ENCODE results near the gene PLPP3.

PLPP3 gene

GRCh38 chr1:56543783-56544612, 35.4 kb downstream of the PLPP3 start:
- no CpG with 5 or more reads among the region's 2 CpGs for WGBS (ENCODE audit: extremely low coverage, insufficient coverage, low lambda C conversion rate)
- no peak overlapping the region for H3K4ac ChIP-seq (ENCODE audit: low read depth, low read length)
- no peak overlapping the region for H2BK5ac ChIP-seq (ENCODE audit: low read length)
- H3K27me3 ChIP-seq (ENCODE audit: insufficient read depth, low read length, poor library complexity), result no peaks in the 10 kb centered on the region
- H3K4me1 ChIP-seq (ENCODE audit: control insufficient read depth, low read depth, low read length), result peaks cover 4% of the 10 kb centered on the region
- H3K27ac ChIP-seq (ENCODE audit: low read depth, low read length), result no peak overlapping the region
- H4K5ac ChIP-seq (ENCODE audit: low read length), result no peak overlapping the region
- H2AK5ac ChIP-seq (ENCODE audit: low read length), result no peak overlapping the region
- H3K36me3 ChIP-seq (ENCODE audit: control insufficient read depth, insufficient read depth, low read length), result no peaks in the 10 kb centered on the region
- H3K79me1 ChIP-seq (ENCODE audit: low read length), result peaks cover 9% of the 10 kb centered on the region
- no peak overlapping the region for H2BK120ac ChIP-seq (ENCODE audit: low read depth, low read length)
- no peak overlapping the region for H2BK15ac ChIP-seq (replicated peaks; ENCODE audit: low read depth)
- H3K56ac ChIP-seq (ENCODE audit: low read length), result no peak overlapping the region
- no peak overlapping the region for H3K18ac ChIP-seq (ENCODE audit: low read length)
- H3K79me2 ChIP-seq (ENCODE audit: control insufficient read depth, insufficient read depth, low read length), result peaks cover 18% of the 10 kb centered on the region
- no peak overlapping the region for H3K23ac ChIP-seq (ENCODE audit: low read length)
- no peak for DNase-seq
- no peak overlapping the region for H3K4me3 ChIP-seq (ENCODE audit: low read length)
- no peak overlapping the region for H3K4me2 ChIP-seq (ENCODE audit: low read length)
- H4K8ac ChIP-seq (ENCODE audit: low read depth, low read length), result no peak overlapping the region
- H3K9ac ChIP-seq (ENCODE audit: low read length), result no peak overlapping the region

DNA sequence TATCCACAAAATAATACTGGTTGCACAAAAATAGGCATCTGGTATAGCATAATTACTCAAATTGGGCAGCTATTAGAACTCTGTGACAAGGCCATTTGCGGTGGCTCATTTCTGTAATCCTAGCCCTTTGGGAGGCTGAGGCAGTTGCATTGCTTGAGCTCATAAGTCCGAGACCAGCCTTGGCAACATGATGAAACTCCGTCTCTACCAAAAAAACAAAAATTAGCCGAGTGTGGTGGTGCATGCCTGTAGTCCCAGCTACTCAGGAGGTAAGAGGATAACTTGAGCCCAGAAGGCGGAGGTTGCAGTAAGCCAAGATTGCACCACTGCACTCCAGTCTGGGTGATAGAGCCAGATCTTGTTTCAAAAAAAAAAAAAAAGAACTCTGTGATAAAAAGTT, 36.7 kb downstream of the PLPP3 start:
- no CpG with 5 or more reads among the region's 5 CpGs for WGBS (ENCODE audit: extremely low coverage, insufficient coverage, low lambda C conversion rate)
- Histone ChIP-seq H4K5ac (ENCODE audit: low read length) (no peak overlapping the region), H3K4me2 (ENCODE audit: low read length) (no peak overlapping the region), H3K79me2 (ENCODE audit: control insufficient read depth, insufficient read depth, low read length) (peaks cover 15% of the 10 kb centered on the region), H3K36me3 (ENCODE audit: control insufficient read depth, insufficient read depth, low read length) (no peaks in the 10 kb centered on the region), H2BK15ac (replicated peaks; ENCODE audit: low read depth) (no peak overlapping the region), H3K79me1 (ENCODE audit: low read length) (peaks cover 7% of the 10 kb centered on the region), H3K9ac (ENCODE audit: low read length) (no peak overlapping the region), H4K8ac (ENCODE audit: low read depth, low read length) (no peak overlapping the region), H3K4me3 (ENCODE audit: low read length) (no peak overlapping the region), H3K23ac (ENCODE audit: low read length) (no peak overlapping the region), H3K4ac (ENCODE audit: low read depth, low read length) (no peak overlapping the region), H2AK5ac (ENCODE audit: low read length) (no peak overlapping the region), H3K4me1 (ENCODE audit: control insufficient read depth, low read depth, low read length) (peaks cover 1% of the 10 kb centered on the region), H3K18ac (ENCODE audit: low read length) (no peak overlapping the region), H2BK120ac (ENCODE audit: low read depth, low read length) (no peak overlapping the region), H3K27me3 (ENCODE audit: insufficient read depth, low read length, poor library complexity) (no peaks in the 10 kb centered on the region), H3K56ac (ENCODE audit: low read length) (no peak overlapping the region), H3K27ac (ENCODE audit: low read depth, low read length) (no peak overlapping the region), H2BK5ac (ENCODE audit: low read length) (no peak overlapping the region)
- DNase-seq, result no peak

GRCh38 chr1:56541408-56541807, 38.0 kb downstream of the PLPP3 start:
- H3K79me2 ChIP-seq (ENCODE audit: control insufficient read depth, insufficient read depth, low read length), result peaks cover 11% of the 10 kb centered on the region
- no CpG with 5 or more reads among the region's 1 CpG for WGBS (ENCODE audit: extremely low coverage, insufficient coverage, low lambda C conversion rate)
- no peak overlapping the region for H4K5ac ChIP-seq (ENCODE audit: low read length)
- H3K4ac ChIP-seq (ENCODE audit: low read depth, low read length), result no peak overlapping the region
- peaks cover 3% of the 10 kb centered on the region for H3K4me1 ChIP-seq (ENCODE audit: control insufficient read depth, low read depth, low read length)
- no peak overlapping the region for H3K9ac ChIP-seq (ENCODE audit: low read length)
- no peak overlapping the region for H3K18ac ChIP-seq (ENCODE audit: low read length)
- no peak overlapping the region for H2AK5ac ChIP-seq (ENCODE audit: low read length)
- no peak for DNase-seq
- no peak overlapping the region for H2BK120ac ChIP-seq (ENCODE audit: low read depth, low read length)
- H3K56ac ChIP-seq (ENCODE audit: low read length), result no peak overlapping the region
- H4K8ac ChIP-seq (ENCODE audit: low read depth, low read length), result no peak overlapping the region
- no peak overlapping the region for H3K4me2 ChIP-seq (ENCODE audit: low read length)
- no peak overlapping the region for H3K27ac ChIP-seq (ENCODE audit: low read depth, low read length)
- no peaks in the 10 kb centered on the region for H3K27me3 ChIP-seq (ENCODE audit: insufficient read depth, low read length, poor library complexity)
- H3K36me3 ChIP-seq (ENCODE audit: control insufficient read depth, insufficient read depth, low read length), result no peaks in the 10 kb centered on the region
- no peak overlapping the region for H3K23ac ChIP-seq (ENCODE audit: low read length)
- no peak overlapping the region for H3K4me3 ChIP-seq (ENCODE audit: low read length)
- H3K79me1 ChIP-seq (ENCODE audit: low read length), result peaks cover 4% of the 10 kb centered on the region
- no peak overlapping the region for H2BK5ac ChIP-seq (ENCODE audit: low read length)
- no peak overlapping the region for H2BK15ac ChIP-seq (replicated peaks; ENCODE audit: low read depth)

DNA sequence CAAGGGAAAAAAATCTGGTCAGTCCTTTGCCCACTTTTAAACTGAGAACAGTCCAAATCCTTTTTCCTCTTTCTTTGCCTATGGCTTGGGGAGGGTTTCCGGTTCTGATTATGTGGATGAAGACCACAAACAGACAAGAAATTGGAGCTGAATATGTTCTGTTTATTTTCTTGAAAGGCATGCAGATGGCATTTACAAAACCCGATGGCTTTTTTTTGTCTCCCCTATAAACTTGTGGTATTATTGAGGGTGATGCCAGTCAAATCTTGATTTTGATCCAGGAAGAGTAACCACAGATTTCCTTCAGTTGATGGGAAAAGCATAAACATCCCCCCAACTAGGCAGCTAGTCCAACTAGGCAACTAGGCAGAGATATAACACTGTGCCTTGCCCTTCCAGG, 38.9 kb downstream of the PLPP3 start:
- no CpG with 5 or more reads among the region's 2 CpGs for WGBS (ENCODE audit: extremely low coverage, insufficient coverage, low lambda C conversion rate)
- no peak overlapping the region for H4K8ac ChIP-seq (ENCODE audit: low read depth, low read length)
- no peak overlapping the region for H3K4me2 ChIP-seq (ENCODE audit: low read length)
- no peaks in the 10 kb centered on the region for H3K27me3 ChIP-seq (ENCODE audit: insufficient read depth, low read length, poor library complexity)
- no peak overlapping the region for H3K27ac ChIP-seq (ENCODE audit: low read depth, low read length)
- no peak overlapping the region for H3K9ac ChIP-seq (ENCODE audit: low read length)
- H3K56ac ChIP-seq (ENCODE audit: low read length), result no peak overlapping the region
- H3K4me3 ChIP-seq (ENCODE audit: low read length), result no peak overlapping the region
- H2AK5ac ChIP-seq (ENCODE audit: low read length), result no peak overlapping the region
- no peak for DNase-seq
- peak overlapping the region; percentile 10 for H3K23ac ChIP-seq (ENCODE audit: low read length)
- H3K4me1 ChIP-seq (ENCODE audit: control insufficient read depth, low read depth, low read length), result peaks cover 9% of the 10 kb centered on the region
- peaks cover 4% of the 10 kb centered on the region for H3K79me1 ChIP-seq (ENCODE audit: low read length)
- H3K79me2 ChIP-seq (ENCODE audit: control insufficient read depth, insufficient read depth, low read length), result peaks cover 9% of the 10 kb centered on the region
- no peaks in the 10 kb centered on the region for H3K36me3 ChIP-seq (ENCODE audit: control insufficient read depth, insufficient read depth, low read length)
- H3K4ac ChIP-seq (ENCODE audit: low read depth, low read length), result no peak overlapping the region
- H2BK120ac ChIP-seq (ENCODE audit: low read depth, low read length), result no peak overlapping the region
- no peak overlapping the region for H4K5ac ChIP-seq (ENCODE audit: low read length)
- H3K18ac ChIP-seq (ENCODE audit: low read length), result peak overlapping the region; percentile 47
- no peak overlapping the region for H2BK5ac ChIP-seq (ENCODE audit: low read length)
- no peak overlapping the region for H2BK15ac ChIP-seq (replicated peaks; ENCODE audit: low read depth)

GRCh38 chr1:56539520-56539931, 39.8 kb downstream of the PLPP3 start:
- H2AK5ac ChIP-seq (ENCODE audit: low read length), result no peak overlapping the region
- H2BK120ac ChIP-seq (ENCODE audit: low read depth, low read length), result no peak overlapping the region
- H3K4me1 ChIP-seq (ENCODE audit: control insufficient read depth, low read depth, low read length), result peaks cover 15% of the 10 kb centered on the region
- no peak overlapping the region for H3K9ac ChIP-seq (ENCODE audit: low read length)
- H3K27ac ChIP-seq (ENCODE audit: low read depth, low read length), result no peak overlapping the region
- peaks cover 4% of the 10 kb centered on the region for H3K79me1 ChIP-seq (ENCODE audit: low read length)
- no peak overlapping the region for H3K4ac ChIP-seq (ENCODE audit: low read depth, low read length)
- no peaks in the 10 kb centered on the region for H3K27me3 ChIP-seq (ENCODE audit: insufficient read depth, low read length, poor library complexity)
- no peak overlapping the region for H3K23ac ChIP-seq (ENCODE audit: low read length)
- H3K18ac ChIP-seq (ENCODE audit: low read length), result no peak overlapping the region
- H3K36me3 ChIP-seq (ENCODE audit: control insufficient read depth, insufficient read depth, low read length), result no peaks in the 10 kb centered on the region
- no CpG with 5 or more reads among the region's 2 CpGs for WGBS (ENCODE audit: extremely low coverage, insufficient coverage, low lambda C conversion rate)
- H2BK15ac ChIP-seq (replicated peaks; ENCODE audit: low read depth), result no peak overlapping the region
- H3K4me2 ChIP-seq (ENCODE audit: low read length), result no peak overlapping the region
- no peak overlapping the region for H2BK5ac ChIP-seq (ENCODE audit: low read length)
- H4K8ac ChIP-seq (ENCODE audit: low read depth, low read length), result no peak overlapping the region
- H3K79me2 ChIP-seq (ENCODE audit: control insufficient read depth, insufficient read depth, low read length), result peaks cover 7% of the 10 kb centered on the region
- no peak overlapping the region for H3K56ac ChIP-seq (ENCODE audit: low read length)
- DNase-seq, result no peak
- no peak overlapping the region for H4K5ac ChIP-seq (ENCODE audit: low read length)
- H3K4me3 ChIP-seq (ENCODE audit: low read length), result no peak overlapping the region

- WGBS (ENCODE audit: extremely low coverage, insufficient coverage, low lambda C conversion rate), result no CpG with 5 or more reads among the region's 3 CpGs
- Histone ChIP-seq H3K23ac (ENCODE audit: low read length) (no peak overlapping the region), H4K5ac (ENCODE audit: low read length) (no peak overlapping the region), H3K36me3 (ENCODE audit: control insufficient read depth, insufficient read depth, low read length) (no peaks in the 10 kb centered on the region), H3K27ac (ENCODE audit: low read depth, low read length) (no peak overlapping the region), H3K4me1 (ENCODE audit: control insufficient read depth, low read depth, low read length) (peaks cover 20% of the 10 kb centered on the region), H3K4me3 (ENCODE audit: low read length) (no peak overlapping the region), H3K9ac (ENCODE audit: low read length) (no peak overlapping the region), H3K27me3 (ENCODE audit: insufficient read depth, low read length, poor library complexity) (no peaks in the 10 kb centered on the region), H3K4ac (ENCODE audit: low read depth, low read length) (no peak overlapping the region), H2BK5ac (ENCODE audit: low read length) (no peak overlapping the region), H2AK5ac (ENCODE audit: low read length) (no peak overlapping the region), H2BK15ac (replicated peaks; ENCODE audit: low read depth) (no peak overlapping the region), H3K18ac (ENCODE audit: low read length) (no peak overlapping the region), H3K4me2 (ENCODE audit: low read length) (no peak overlapping the region), H3K56ac (ENCODE audit: low read length) (no peak overlapping the region), H3K79me1 (ENCODE audit: low read length) (peaks cover 2% of the 10 kb centered on the region), H2BK120ac (ENCODE audit: low read depth, low read length) (no peak overlapping the region), H4K8ac (ENCODE audit: low read depth, low read length) (no peak overlapping the region), H3K79me2 (ENCODE audit: control insufficient read depth, insufficient read depth, low read length) (peaks cover 7% of the 10 kb centered on the region)
- DNase-seq, result no peak
These were observed 40.8 kb downstream of the PLPP3 start for GRCh38 chr1:56538532-56538931.

All from mesendoderm (in vitro differentiated cells).